ENCODE measurements around the gene RHO. TPM values are rescaled to one million over a fixed set of nuclear protein-coding genes. Genes with fewer than 3 reads are reported as not detected.

The RHO gene
- total RNA-seq, 2 donors from 2014 or later: not detected

GRCh38 chr3:129548104-129548965 lies 19.9 kb downstream of the RHO start:
- H3K9ac ChIP-seq (ENCODE audit: low read depth in 2 of 2, low read length in 2 of 2): no peak overlapping the region
- intact Hi-C loops (cut with DNase I): no loop called here
- H3K27me3 ChIP-seq: no peaks in the 10 kb centered on the region
- no peaks in the 10 kb centered on the region for H3K9me3 ChIP-seq
- no peak for TF ChIP-seq CTCF (IDR thresholded peaks at IDR 0.05)
- no peak overlapping the region for H3K27ac ChIP-seq
- H3K36me3 ChIP-seq: no peaks in the 10 kb centered on the region
- DNase-seq: no peak
- H3K4me3 ChIP-seq: no peak overlapping the region
- no peaks in the 10 kb centered on the region for H3K4me1 ChIP-seq

GRCh38 chr3:129549006-129549800 lies 20.8 kb downstream of the RHO start:
- Histone ChIP-seq H3K4me1 (no peaks in the 10 kb centered on the region), H3K4me3 (no peak overlapping the region), H3K27ac (no peak overlapping the region), H3K9ac (ENCODE audit: low read depth in 2 of 2, low read length in 2 of 2) (no peak overlapping the region), H3K36me3 (no peaks in the 10 kb centered on the region), H3K27me3 (no peaks in the 10 kb centered on the region), H3K9me3 (no peaks in the 10 kb centered on the region)
- DNase-seq: no peak
- intact Hi-C loops (cut with DNase I): no loop called here
- TF ChIP-seq CTCF (IDR thresholded peaks at IDR 0.05): no peak

GRCh38 chr3:129549805-129550204 lies 21.4 kb downstream of the RHO start:
- no peaks in the 10 kb centered on the region for H3K27me3 ChIP-seq
- H3K9me3 ChIP-seq: no peaks in the 10 kb centered on the region
- no peak for TF ChIP-seq CTCF (IDR thresholded peaks at IDR 0.05)
- intact Hi-C loops (cut with DNase I): no loop called here
- no peak overlapping the region for H3K27ac ChIP-seq
- DNase-seq: no peak
- no peaks in the 10 kb centered on the region for H3K4me1 ChIP-seq
- no peak overlapping the region for H3K4me3 ChIP-seq
- H3K36me3 ChIP-seq: no peaks in the 10 kb centered on the region
- no peak overlapping the region for H3K9ac ChIP-seq (ENCODE audit: low read depth in 2 of 2, low read length in 2 of 2)

- Histone ChIP-seq H3K4me1 (no peaks in the 10 kb centered on the region), H3K9ac (ENCODE audit: low read depth in 2 of 2, low read length in 2 of 2) (no peak overlapping the region), H3K9me3 (no peaks in the 10 kb centered on the region), H3K27ac (no peak overlapping the region), H3K27me3 (no peaks in the 10 kb centered on the region), H3K4me3 (no peak overlapping the region), H3K36me3 (no peaks in the 10 kb centered on the region)
- no peak for TF ChIP-seq CTCF (IDR thresholded peaks at IDR 0.05)
- intact Hi-C loops (cut with DNase I): no loop called here
- no peak for DNase-seq
Measured at GRCh38 chr3:129552287-129553050, 24.0 kb downstream of the RHO start.

GRCh38 chr3:129553171-129553570 lies 24.7 kb downstream of the RHO start:
- no peak for DNase-seq

More at GRCh38 chr3:129553171-129553570, 24.7 kb downstream of the RHO start:
- no peak overlapping the region for H3K27ac ChIP-seq
- H3K4me3 ChIP-seq: no peak overlapping the region
- H3K36me3 ChIP-seq: no peaks in the 10 kb centered on the region
- intact Hi-C loops (cut with DNase I): no loop called here
- H3K27me3 ChIP-seq: no peaks in the 10 kb centered on the region
- H3K9ac ChIP-seq (ENCODE audit: low read depth in 2 of 2, low read length in 2 of 2): no peak overlapping the region
- H3K4me1 ChIP-seq: no peaks in the 10 kb centered on the region
- no peaks in the 10 kb centered on the region for H3K9me3 ChIP-seq
- no peak for TF ChIP-seq CTCF (IDR thresholded peaks at IDR 0.05)

All from colonic mucosa (tissue), 4 donors.